Stimulated activated effector memory CD8-positive, alpha-beta T cell treated with anti-CD3 and anti-CD28 coated beads, Interleukin-12 subunit alpha, Interleukin-12 subunit beta, amount 100 ng/mL, for 72 hours (primary cell): ENCODE data around the gene HLA-DQB2.
"Not testable (repeated sequence)": the region's sequence is repeated elsewhere in the genome, so short reads cannot be mapped to it uniquely, and the experiment has no call there.

Experiments
- ATAC-seq: fragments of 150-1000 bp; cut with Tn5 transposase; 2 replicates; pipeline ENCODE4 v1.10.0; 2021
- DNase-seq, 2 donors: peaks; one replicate each; pipeline ENCODE4 v3.0.0; 2021 to 2022; ENCODE audit warnings: low spot score in 2 of 2
- H3K27ac Mint-ChIP-seq: one replicate; pipeline ENCODE4 v1.8.0; 2022; ENCODE audit warnings: mild to moderate bottlenecking, mixed read lengths
- H3K36me3 Mint-ChIP-seq: one replicate; pipeline ENCODE4 v1.8.0; 2022; ENCODE audit warnings: mild to moderate bottlenecking, mixed read lengths
- H3K4me1 Mint-ChIP-seq: one replicate; pipeline ENCODE4 v1.8.0; 2022; ENCODE audit warnings: mixed read lengths
- H3K4me3 Mint-ChIP-seq: one replicate; pipeline ENCODE4 v1.8.0; 2022; ENCODE audit warnings: mild to moderate bottlenecking, mixed read lengths
- H3K9me3 Mint-ChIP-seq: one replicate; pipeline ENCODE4 v1.8.0; 2022; ENCODE audit warnings: mixed read lengths

HLA-DQB2 gene

DNA sequence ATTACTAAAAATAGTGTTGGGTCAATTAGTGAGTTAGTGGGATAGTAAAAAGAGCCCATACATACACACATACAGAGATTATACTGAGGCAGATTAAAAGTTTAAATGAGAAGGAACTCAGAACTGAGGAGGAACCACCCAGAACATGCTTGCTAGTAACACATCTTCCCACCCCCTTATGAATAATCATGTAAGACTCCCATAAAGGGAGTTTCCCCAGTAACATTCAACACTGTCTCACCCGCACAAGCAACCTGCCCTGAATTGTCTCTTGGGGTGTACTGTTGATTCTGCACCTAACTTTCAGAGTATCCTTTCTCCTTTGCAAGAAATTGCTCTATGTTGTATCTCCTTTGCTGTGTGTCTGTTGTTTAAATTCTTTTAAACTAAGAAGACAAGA is 11.1 kb upstream of the HLA-DQB2 start:
- Mint-ChIP-seq H3K4me1 (no peaks in the 10 kb centered on the region), H3K4me3 (no peak overlapping the region), H3K36me3 (no peaks in the 10 kb centered on the region), H3K27ac (no peak overlapping the region), H3K9me3 (no peaks in the 10 kb centered on the region)
- DNase-seq (no peak), ATAC-seq (peak; percentile 53)

DNA sequence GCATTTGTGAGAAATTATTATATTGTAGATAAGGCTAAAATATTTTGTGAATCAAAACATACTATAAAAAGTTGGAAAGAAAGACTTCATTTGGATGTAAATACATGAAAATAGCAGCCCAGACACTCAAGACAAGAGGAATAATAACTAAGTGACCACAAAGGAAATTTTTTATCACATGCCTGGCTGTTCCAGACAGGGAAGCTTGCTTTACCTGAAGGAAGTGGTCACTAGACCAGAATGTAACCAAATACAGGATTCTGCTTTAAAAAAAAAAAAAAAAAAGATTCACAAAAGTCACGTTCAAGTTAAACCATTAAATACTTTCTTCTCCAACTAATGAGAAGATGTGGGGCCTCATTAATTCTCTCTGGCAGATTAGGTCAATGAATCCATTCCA is 9.3 kb upstream of the HLA-DQB2 start:
- no peaks in the 10 kb centered on the region for H3K36me3 Mint-ChIP-seq
- H3K4me1 Mint-ChIP-seq, result no peaks in the 10 kb centered on the region
- no peak for ATAC-seq
- H3K9me3 Mint-ChIP-seq, result no peaks in the 10 kb centered on the region
- no peak overlapping the region for H3K27ac Mint-ChIP-seq
- no peak for DNase-seq
- no peak overlapping the region for H3K4me3 Mint-ChIP-seq

DNA sequence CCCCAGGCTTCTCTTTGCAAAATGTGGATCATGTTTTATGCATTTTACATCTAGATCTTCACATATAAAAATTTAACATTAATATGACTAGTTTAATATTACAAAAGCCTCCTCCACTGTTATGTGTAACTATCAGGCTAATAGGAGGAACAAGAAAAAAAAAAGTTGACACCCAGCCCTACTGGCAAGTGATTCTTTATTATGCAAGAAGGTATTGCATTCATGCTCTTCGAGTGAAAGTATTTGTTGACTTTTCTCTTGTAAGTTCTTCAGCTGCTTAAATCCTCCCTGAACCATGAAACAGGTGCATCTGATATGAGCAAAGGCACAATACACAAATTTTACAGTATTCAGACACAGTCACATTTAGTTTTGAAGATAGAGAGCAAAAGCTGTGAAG is 716 bp upstream of the HLA-DQB2 start:
- Mint-ChIP-seq H3K9me3 (no peaks in the 10 kb centered on the region), H3K27ac (no peak overlapping the region), H3K36me3 (no peaks in the 10 kb centered on the region), H3K4me1 (no peaks in the 10 kb centered on the region), H3K4me3 (no peak overlapping the region)
- ATAC-seq, result no peak
- DNase-seq, result no peak

DNA sequence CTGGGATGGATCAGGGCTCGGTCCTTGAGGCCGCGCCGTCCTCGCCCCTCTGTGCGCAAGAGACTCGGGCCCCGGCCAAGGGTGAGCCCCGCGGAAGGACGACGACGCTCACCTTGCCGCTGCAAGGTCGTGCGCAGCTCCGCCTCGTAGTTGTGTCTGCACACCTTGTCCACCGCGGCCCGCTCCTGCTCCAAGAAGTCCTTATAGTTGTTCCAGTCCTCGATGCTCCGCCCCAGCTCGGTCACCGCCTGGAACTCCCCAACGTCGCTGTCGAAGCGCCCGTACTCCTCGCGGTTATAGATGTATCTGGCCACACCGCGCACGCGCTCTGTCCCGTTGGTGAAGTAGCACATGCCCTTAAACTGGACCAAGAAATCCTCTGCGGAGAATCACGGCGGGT is 1.8 kb downstream of the HLA-DQB2 start:
- ATAC-seq, result no peak
- H3K27ac Mint-ChIP-seq, result no peak overlapping the region
- H3K36me3 Mint-ChIP-seq, result no peaks in the 10 kb centered on the region
- no peak for DNase-seq
- H3K4me3 Mint-ChIP-seq, result no peak overlapping the region
- no peaks in the 10 kb centered on the region for H3K4me1 Mint-ChIP-seq
- H3K9me3 Mint-ChIP-seq, result no peaks in the 10 kb centered on the region

DNA sequence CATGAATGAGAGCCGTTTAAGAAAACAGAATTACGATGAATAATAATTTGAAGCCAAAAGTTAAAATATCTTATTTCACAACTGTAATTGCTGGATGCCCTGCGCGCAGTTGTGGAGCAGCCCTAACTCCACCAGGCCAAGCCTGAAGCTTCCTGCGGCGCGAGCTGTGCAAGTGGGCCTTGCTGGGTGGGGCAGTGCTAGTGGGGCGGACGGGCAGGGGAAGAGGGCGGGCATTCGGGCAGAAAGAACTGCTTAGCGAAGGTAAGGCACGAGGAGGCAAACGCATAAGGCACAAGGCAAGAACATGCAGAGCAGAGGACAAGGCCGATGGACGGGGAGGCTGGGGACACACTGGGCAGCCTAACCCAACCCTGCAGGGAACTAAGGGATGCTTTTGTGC is 2.3 kb downstream of the HLA-DQB2 start:
- DNase-seq (no peak), ATAC-seq (peak; percentile 55)
- Mint-ChIP-seq H3K27ac (no peak overlapping the region), H3K9me3 (no peaks in the 10 kb centered on the region), H3K4me3 (no peak overlapping the region), H3K36me3 (no peaks in the 10 kb centered on the region), H3K4me1 (no peaks in the 10 kb centered on the region)

DNA sequence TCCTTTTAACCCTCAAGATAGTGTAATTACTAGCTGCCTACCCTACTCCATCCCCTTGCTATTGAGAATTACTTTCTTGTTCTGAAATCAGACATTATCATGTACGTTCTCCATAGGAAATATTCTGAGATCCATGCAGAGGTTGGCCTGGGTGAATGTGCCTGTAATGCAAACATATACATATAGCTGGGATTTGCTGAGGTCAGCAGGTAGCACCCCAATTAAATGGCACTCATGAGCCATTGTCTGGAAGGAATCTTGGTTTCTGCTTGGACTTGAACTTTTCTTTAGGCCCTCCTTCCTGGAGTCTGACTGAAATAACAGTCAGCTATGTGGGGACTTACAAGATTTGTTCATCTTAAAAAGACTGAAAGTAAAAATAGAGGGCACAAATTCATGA is 3.7 kb downstream of the HLA-DQB2 start:
- H3K36me3 Mint-ChIP-seq, result no peaks in the 10 kb centered on the region
- no peak for DNase-seq
- no peaks in the 10 kb centered on the region for H3K4me1 Mint-ChIP-seq
- no peak overlapping the region for H3K27ac Mint-ChIP-seq
- H3K4me3 Mint-ChIP-seq, result no peak overlapping the region
- H3K9me3 Mint-ChIP-seq, result no peaks in the 10 kb centered on the region
- ATAC-seq, result no peak

DNA sequence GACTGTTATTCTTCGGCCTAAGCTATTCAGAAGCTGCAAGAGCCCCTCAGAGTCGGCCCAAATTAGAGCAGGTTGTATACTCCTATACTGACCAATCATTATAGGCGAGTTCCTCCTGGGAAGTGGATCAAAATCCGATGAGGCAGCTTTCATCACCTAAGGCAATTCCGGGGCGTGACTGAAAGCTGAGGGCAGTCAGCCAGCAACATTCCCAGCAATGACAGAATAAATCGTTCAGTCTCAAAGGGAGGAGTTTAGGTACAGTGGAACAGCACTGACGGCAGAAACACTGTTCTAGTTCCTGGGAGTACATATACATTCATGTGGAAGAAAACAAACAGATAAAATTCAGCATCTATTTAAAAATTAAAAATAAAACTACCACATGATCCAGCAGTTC is 10.8 kb downstream of the HLA-DQB2 start:
- no peak overlapping the region for H3K27ac Mint-ChIP-seq
- H3K4me1 Mint-ChIP-seq, result no peaks in the 10 kb centered on the region
- no peaks in the 10 kb centered on the region for H3K36me3 Mint-ChIP-seq
- no peak overlapping the region for H3K4me3 Mint-ChIP-seq
- DNase-seq, result no peak
- no peaks in the 10 kb centered on the region for H3K9me3 Mint-ChIP-seq
- no peak for ATAC-seq

DNA sequence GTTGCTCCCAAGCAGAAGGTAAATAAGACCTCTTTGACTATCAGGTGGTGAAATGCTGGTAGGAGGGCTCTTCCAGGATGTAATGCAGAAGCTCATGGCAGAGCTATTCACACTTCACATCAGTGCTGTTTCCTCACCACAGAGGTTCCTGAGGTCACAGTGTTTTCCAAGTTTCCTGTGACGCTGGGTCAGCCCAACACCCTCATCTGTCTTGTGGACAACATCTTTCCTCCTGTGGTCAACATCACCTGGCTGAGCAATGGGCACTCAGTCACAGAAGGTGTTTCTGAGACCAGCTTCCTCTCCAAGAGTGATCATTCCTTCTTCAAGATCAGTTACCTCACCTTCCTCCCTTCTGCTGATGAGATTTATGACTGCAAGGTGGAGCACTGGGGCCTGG is 17.7 kb downstream of the HLA-DQB2 start:
- ATAC-seq, DNase-seq, H3K4me3 Mint-ChIP-seq, H3K36me3 Mint-ChIP-seq, H3K27ac Mint-ChIP-seq, H3K4me1 Mint-ChIP-seq, H3K9me3 Mint-ChIP-seq: not testable (repeated sequence)

DNA sequence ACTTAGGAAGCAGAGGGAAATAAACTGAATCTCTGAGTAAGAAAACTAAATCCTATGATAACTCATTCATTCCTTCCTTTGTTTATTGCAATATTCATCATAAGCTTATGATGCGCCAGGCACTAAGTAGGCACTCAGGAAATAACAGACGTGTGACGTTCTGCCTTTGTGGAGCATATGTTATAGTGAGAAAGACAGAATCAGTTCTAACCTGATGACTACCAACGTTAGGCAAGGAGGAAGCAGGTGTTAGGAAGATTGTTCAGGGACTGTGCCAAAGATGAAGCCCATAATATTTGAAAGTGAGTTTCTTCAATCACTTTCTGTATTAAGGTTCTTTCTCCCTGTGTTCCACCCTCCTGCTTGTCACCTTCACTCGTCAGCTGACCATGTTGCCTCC is 18.6 kb downstream of the HLA-DQB2 start:
- Mint-ChIP-seq H3K9me3 (no peaks in the 10 kb centered on the region), H3K4me1 (peaks cover 7% of the 10 kb centered on the region), H3K27ac (no peak overlapping the region), H3K4me3 (no peak overlapping the region), H3K36me3 (no peaks in the 10 kb centered on the region)
- DNase-seq (no peak), ATAC-seq (no peak)

DNA sequence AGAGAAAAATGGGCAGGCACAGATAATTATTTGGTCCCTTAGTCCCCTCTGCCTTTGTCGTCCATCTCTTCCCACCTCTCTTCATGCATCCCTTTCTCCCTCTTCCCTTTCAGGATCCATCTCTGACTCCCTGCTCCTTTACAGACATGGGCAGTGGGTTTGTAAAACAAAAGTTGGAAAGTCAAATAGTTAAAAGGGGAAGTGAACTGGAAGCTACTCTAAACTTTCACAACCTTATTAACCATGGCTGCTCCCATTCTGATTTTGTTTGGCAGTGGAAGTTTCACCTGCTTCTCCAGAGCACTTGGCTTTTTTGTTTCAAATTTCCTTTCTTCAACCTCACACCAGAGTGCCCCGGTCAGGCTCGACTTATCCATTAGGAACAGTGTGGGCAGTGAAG is 21.0 kb downstream of the HLA-DQB2 start:
- ATAC-seq (no peak), DNase-seq (no peak)
- Mint-ChIP-seq H3K27ac (no peak overlapping the region), H3K4me3 (no peak overlapping the region), H3K9me3 (no peaks in the 10 kb centered on the region), H3K36me3 (no peaks in the 10 kb centered on the region), H3K4me1 (peaks cover 14% of the 10 kb centered on the region)

DNA sequence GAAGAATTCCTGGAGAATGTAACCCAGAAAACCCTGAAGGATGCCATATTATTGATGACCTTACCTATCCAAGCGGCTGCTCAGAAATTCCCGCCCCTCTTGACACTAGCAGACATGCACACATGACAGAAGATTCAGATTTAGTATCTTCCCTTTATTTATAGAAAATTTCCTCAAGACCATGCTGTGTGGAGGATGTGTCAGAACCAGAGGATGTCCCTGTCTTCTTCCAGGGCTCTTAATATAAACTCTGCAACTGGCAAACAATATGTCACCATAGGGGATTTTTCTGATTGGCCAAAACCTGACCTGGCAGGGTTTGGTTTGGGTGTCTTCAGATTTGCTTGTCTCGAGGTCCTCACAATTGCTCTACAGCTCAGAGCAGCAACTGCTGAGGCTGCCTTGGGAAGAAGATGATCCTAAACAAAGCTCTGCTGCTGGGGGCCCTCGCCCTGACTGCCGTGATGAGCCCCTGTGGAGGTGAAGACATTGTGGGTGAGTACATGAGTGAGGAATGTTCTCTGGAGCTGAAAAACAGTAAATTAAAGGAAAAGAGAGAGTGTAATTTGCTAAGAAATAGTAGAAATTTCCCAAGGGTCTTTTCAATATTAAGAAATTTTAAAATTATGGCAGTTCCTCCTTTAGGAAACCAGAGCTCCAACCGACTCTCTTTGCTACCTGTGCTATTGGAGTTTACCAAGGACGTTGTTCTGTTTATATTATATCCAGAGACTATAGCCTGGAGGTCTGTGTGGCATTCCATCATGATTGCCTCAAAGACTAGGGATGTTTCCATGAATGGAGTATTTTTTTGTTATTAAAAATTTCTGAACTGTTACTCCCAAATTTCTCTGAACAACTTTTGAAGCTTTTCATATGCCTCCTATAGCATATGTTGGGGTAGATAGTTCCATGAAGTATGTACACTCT is 22.0 kb downstream of the HLA-DQB2 start, which contains the start of gene HLA-DQA2:
HLA-DQA2 (plus strand) TSS at position 361 of the 930 bp plus-strand sequence; CDS start at position 414, 53 bp downstream.
- ATAC-seq, result no peak
- H3K4me1 Mint-ChIP-seq, result peaks cover 14% of the 10 kb centered on the region
- H3K27ac Mint-ChIP-seq, result no peak within 1 kb of the TSS
- no peak for DNase-seq
- no peaks in the 10 kb centered on the region for H3K36me3 Mint-ChIP-seq
- no peaks in the 10 kb centered on the region for H3K9me3 Mint-ChIP-seq
- H3K4me3 Mint-ChIP-seq, result no peak within 1 kb of the TSS

DNA sequence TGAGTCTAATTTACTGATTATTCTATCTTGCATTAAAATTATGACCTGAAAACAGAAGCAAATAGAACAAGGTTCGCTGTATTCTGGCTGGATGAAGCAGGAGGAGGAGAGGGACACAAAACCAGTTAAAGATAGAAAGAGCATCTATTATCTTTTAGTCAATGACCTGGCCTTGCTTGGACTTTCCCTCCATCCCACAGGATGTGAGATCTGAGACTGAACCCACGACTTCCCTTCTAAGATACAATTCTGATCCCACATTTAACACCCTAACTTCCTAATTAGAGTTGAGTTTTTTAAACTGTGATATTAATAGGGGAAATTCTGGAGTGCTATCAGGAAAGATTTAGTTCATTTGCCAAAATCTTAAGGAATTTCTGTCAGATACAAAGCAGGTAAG is 25.2 kb downstream of the HLA-DQB2 start:
- Mint-ChIP-seq H3K27ac (no peak overlapping the region), H3K4me3 (no peak overlapping the region), H3K4me1 (peaks cover 7% of the 10 kb centered on the region), H3K9me3 (no peaks in the 10 kb centered on the region), H3K36me3 (no peaks in the 10 kb centered on the region)
- ATAC-seq, result no peak
- DNase-seq, result no peak

DNA sequence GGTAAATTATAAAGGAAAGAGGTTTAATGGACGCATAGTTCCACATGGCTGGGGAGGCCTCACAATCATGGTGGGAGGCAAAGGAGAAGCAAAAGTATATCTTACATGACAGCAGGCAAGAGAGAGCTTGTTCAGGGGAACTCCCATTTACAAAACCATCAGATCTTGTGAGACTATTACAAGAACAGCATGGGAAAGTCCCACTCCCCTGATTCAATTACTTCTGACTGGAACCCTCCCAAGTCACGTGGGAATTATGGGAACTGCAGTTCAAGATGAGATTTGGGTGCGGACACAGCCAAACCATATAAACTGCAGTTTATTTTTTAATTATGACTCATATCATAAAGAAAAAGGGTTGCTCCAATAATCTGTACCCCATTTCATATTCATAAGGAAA is 44.5 kb downstream of the HLA-DQB2 start:
- DNase-seq (no peak), ATAC-seq (peak; percentile 54)
- Mint-ChIP-seq H3K4me1 (no peaks in the 10 kb centered on the region), H3K36me3 (no peaks in the 10 kb centered on the region), H3K4me3 (no peak overlapping the region), H3K27ac (no peak overlapping the region), H3K9me3 (no peaks in the 10 kb centered on the region)

DNA sequence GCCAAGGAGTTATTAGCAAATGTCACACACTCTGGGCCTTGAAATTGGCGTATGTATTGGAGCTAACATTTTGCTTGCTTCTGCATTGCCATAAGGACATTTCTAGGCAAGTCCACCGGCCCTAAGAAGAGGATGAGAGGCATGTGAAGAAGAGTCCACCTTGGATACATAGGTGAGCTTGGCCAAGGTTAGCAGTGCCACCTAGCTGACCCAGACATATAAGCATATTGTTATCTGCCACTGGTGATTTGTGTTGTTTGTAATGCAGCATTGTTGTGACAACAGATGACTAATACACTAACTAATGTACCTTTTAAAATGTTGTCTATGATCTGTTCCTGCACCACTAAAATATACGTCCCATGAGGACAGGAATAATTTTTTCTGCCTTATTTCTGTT is 46.9 kb downstream of the HLA-DQB2 start:
- no peak overlapping the region for H3K27ac Mint-ChIP-seq
- H3K36me3 Mint-ChIP-seq, result no peaks in the 10 kb centered on the region
- no peak for ATAC-seq
- no peaks in the 10 kb centered on the region for H3K4me1 Mint-ChIP-seq
- no peak for DNase-seq
- no peak overlapping the region for H3K4me3 Mint-ChIP-seq
- H3K9me3 Mint-ChIP-seq, result no peaks in the 10 kb centered on the region

DNA sequence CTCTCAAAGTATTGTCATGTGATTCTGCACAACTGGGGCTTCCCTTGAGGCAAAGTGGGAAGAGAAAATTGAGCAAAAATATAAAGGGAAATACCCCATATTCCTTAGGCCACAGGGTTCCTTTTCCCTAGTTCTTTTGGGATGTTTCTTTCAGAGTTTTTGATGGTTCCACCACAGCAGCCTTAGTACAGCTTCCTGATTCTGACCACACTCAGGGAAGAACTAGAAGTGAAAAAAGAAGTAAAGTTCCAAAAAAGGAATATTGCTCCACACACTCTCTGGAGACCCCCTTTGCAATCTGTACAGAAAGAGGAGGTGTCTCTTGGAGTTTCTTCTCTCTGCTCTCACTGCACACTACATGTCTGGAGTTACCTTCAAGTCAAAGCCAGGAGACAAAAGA is 50.1 kb downstream of the HLA-DQB2 start:
- no peak for ATAC-seq
- H3K27ac Mint-ChIP-seq, result no peak overlapping the region
- no peaks in the 10 kb centered on the region for H3K9me3 Mint-ChIP-seq

DNA sequence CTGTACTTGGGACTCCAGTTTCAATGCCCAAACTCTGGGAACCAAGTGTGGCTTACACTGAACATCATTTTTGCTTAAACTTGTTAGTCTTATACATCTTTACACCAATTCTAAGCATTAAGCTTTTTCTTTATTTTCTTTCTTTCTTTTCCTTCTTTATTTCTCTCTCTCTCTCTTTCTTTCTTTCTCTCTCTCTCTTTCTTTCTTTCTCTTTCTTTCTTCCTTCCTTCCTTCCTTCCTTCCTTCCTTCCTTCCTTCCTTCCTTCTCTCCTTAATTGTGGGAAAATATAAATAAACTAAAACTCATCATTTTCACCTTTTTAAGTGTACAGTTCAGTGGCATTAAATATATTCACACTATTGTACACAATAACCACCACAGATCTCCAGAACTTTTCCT is 53.7 kb downstream of the HLA-DQB2 start:
- ATAC-seq, result no peak
- no peak for DNase-seq
- no peaks in the 10 kb centered on the region for H3K36me3 Mint-ChIP-seq

More for the DNA sequence above, 50.1 kb downstream of the HLA-DQB2 start:
- no peak for DNase-seq
- Mint-ChIP-seq H3K36me3 (no peaks in the 10 kb centered on the region), H3K4me3 (no peak overlapping the region), H3K4me1 (no peaks in the 10 kb centered on the region)

More for the DNA sequence above, 53.7 kb downstream of the HLA-DQB2 start:
- Mint-ChIP-seq H3K4me1 (peaks cover 6% of the 10 kb centered on the region), H3K27ac (no peak overlapping the region), H3K4me3 (no peak overlapping the region), H3K9me3 (peaks cover 5% of the 10 kb centered on the region)
